ENCODE measurements around the gene AK4.

- TF ChIP-seq CTCF (IDR thresholded peaks at IDR 0.05): no peak
- no peak for TF ChIP-seq POLR2A (IDR thresholded peaks at IDR 0.05)
Observed at GRCh38 chr1:65208563-65208973, 60.6 kb downstream of the AK4 start.
